Mucosa of descending colon (tissue), 3 donors: ENCODE measurements around the gene MKNK1. TPM values are rescaled to one million over a fixed set of nuclear protein-coding genes. Genes with fewer than 3 reads are reported as not detected.

Experiments used
- ATAC-seq: fragments of 200-7000 bp; cut with Tn5 transposase; one replicate; pipeline ENCODE4 v1.9.1; 2020; ENCODE audit warnings: mild to moderate bottlenecking, moderate library complexity
- DNase-seq, 3 donors: peaks; one replicate each; pipeline ENCODE4 v3.0.0-alpha.2; 2020
- H3K36me3 ChIP-seq: fragments of 200-600 bp; one replicate; pipeline ENCODE4 v1.8.0; 2021; ENCODE audit warnings: low read depth, mild to moderate bottlenecking
- H3K4me1 ChIP-seq: fragments of 200-600 bp; one replicate; pipeline ENCODE4 v1.8.0; 2021; ENCODE audit warnings: low read depth, mild to moderate bottlenecking
- H3K4me3 ChIP-seq: fragments of 200-600 bp; one replicate; pipeline ENCODE4 v1.8.0; 2021; ENCODE audit warnings: mild to moderate bottlenecking
- H3K9me3 ChIP-seq: fragments of 200-600 bp; one replicate; pipeline ENCODE4 v1.8.0; 2021; ENCODE audit warnings: mild to moderate bottlenecking
- CTCF ChIP-seq: fragments of 200-600 bp; IDR thresholded peaks from one replicate; pipeline ENCODE4 v1.8.0; 2022; ENCODE audit warnings: antibody characterized with exemption, mild to moderate bottlenecking
- intact Hi-C, 2 donors: fragments of 100-400 bp; cut with DNase I in 1 of 2; cut with micrococcal nuclease in 1 of 2; formaldehyde crosslinking; loops; one replicate each; pipeline versions ENCODE4 v1.11.0 to v1.11.1; 2022; cut with DNase I, micrococcal nuclease
- total RNA-seq, 3 donors: library from RNA; stranded (reverse); fragmentation: NEBNext Ultra II Directional in 2 of 3; extraction: Animal tissue kit (Norgen Biotek cat#: 25700) in 2 of 3; gene quantifications; one replicate each; pipeline versions ENCODE4 v1.2.1 to v1.2.4, GENCODE V29; 2021 to 2023
- donor health status: DM: no; HTN: no; CAD: no; lungs with moderate emphysema.
- donor health status: DM: no; HTN: no; CAD: no.
- donor health status: DM: no; HTN: yes; CAD: no.

MKNK1 gene
- total RNA-seq, 3 donors from 2014 or later: 51.5 to 65.7 (median 59.3) TPM

- ATAC-seq: no peak
- Histone ChIP-seq H3K36me3 (no peaks in the 10 kb centered on the region), H3K4me3 (no peak overlapping the region), H3K9me3 (no peaks in the 10 kb centered on the region), H3K4me1 (no peaks in the 10 kb centered on the region)
- intact Hi-C loops: no loop called here
- no peak for DNase-seq
- no peak for TF ChIP-seq CTCF
Measured at GRCh38 chr1:46592823-46593222, 11.2 kb downstream of the MKNK1 start.

- ATAC-seq (no peak), DNase-seq (no peak)
- intact Hi-C loops: no loop called here
- Histone ChIP-seq H3K4me1 (no peaks in the 10 kb centered on the region), H3K36me3 (no peaks in the 10 kb centered on the region), H3K9me3 (no peaks in the 10 kb centered on the region), H3K4me3 (no peak overlapping the region)
- TF ChIP-seq CTCF: no peak
Measured at GRCh38 chr1:46589529-46589928, 14.5 kb downstream of the MKNK1 start.

GRCh38 chr1:46587069-46587468 lies 17.0 kb downstream of the MKNK1 start:
- Histone ChIP-seq H3K9me3 (no peaks in the 10 kb centered on the region), H3K4me3 (no peak overlapping the region), H3K36me3 (no peaks in the 10 kb centered on the region), H3K4me1 (no peaks in the 10 kb centered on the region)
- intact Hi-C loops: no loop called here
- no peak for TF ChIP-seq CTCF
- DNase-seq (peak; percentile 21 to 59 (median 34)), ATAC-seq (peak; percentile 45)

- TF ChIP-seq CTCF: no peak
- Histone ChIP-seq H3K4me3 (no peak overlapping the region), H3K9me3 (no peaks in the 10 kb centered on the region), H3K4me1 (no peaks in the 10 kb centered on the region), H3K36me3 (no peaks in the 10 kb centered on the region)
- intact Hi-C loops: no loop called here
- ATAC-seq: no peak
- no peak for DNase-seq
Measured at GRCh38 chr1:46585312-46585938, 18.6 kb downstream of the MKNK1 start.

GRCh38 chr1:46583494-46583893 lies 20.6 kb downstream of the MKNK1 start:
- Histone ChIP-seq H3K9me3 (no peaks in the 10 kb centered on the region), H3K36me3 (peaks cover 9% of the 10 kb centered on the region), H3K4me3 (no peak overlapping the region), H3K4me1 (no peaks in the 10 kb centered on the region)
- no peak for TF ChIP-seq CTCF
- no peak for DNase-seq
- no peak for ATAC-seq
- intact Hi-C loops: no loop called here

GRCh38 chr1:46582972-46583371 lies 21.1 kb downstream of the MKNK1 start:
- H3K9me3 ChIP-seq: no peaks in the 10 kb centered on the region
- intact Hi-C loops: no loop called here
- no peak for ATAC-seq
- H3K36me3 ChIP-seq: peaks cover 9% of the 10 kb centered on the region
- H3K4me1 ChIP-seq: no peaks in the 10 kb centered on the region
- TF ChIP-seq CTCF: no peak
- H3K4me3 ChIP-seq: no peak overlapping the region
- peak in 1 of 3 donors; percentile 59 for DNase-seq
